ENCODE data around the gene LRTM2.
"Not testable (repeated sequence)": the region's sequence is repeated elsewhere in the genome, so short reads cannot be mapped to it uniquely, and the experiment has no call there.

The LRTM2 gene

DNA sequence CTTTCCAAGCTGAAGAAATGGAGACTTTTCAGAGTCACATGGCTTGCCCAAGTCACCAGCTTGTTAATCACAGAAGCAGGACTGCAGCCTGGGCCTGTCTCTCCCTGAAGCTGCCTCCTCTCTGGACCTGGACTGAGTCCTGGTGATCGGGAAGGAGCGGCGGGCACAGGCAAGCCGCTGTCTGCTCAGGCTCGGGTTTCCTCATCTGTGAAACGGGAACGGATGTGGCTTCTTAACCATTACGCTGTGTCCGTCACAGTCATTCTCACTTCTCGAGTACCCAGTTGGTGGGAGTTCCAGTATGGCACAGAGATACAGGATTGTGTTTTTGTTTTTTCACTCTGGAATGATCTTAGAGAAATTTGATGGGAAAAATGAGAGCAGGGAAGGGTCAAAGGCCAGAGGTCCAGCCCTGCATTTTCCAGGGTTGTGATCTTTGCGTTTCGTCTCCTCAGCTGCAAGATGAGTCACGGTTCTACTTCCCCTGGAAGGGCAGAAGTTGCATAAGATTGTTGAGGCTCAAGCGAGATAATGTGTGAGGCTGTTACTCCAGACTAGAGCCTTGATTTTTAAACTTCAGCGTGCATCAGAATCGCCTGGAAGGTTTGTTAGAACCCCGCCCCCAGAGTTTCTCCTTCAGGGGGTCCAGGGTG is 7.6 kb upstream of the LRTM2 start:
- peak; percentile 86 to 96 for DNase-seq

DNA sequence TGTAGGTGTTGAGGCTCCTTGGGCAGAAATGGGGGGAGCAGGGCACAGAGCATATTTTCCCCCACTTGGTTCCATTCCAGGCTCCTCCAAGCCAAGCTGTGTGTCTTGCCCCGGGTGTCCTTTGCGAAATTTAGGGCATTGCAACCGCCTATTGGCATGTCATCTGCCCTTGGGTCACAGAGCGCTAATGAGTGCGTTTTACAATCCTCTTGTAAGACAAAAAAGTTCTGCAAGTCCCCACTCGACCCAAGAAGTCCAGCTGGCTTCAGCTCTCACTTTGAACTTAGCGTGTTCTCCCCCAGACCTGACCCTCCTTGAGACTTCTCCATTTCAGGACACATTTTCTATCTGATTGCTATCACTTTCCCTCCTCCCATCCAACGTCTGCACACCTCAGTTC is 6.1 kb upstream of the LRTM2 start:
- no peak for DNase-seq

DNA sequence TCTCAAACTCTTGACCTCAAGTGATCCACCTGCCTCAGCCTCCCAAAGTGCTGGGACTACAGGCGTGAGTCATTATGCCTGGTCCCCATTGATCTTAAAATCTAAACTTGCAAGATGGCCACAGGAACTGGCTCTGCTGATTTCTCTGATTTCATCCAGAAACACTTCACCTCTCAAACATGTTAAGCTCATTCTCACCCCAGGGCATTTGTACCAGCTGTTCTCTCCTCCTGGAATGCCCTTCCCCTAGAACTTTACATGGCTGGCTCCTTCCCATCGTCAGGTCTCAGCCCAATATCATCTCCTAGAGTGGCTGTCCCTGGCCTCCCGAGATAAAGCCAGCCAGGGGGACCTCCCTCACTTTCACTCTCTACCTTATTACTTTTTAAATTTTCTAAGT is 5.3 kb upstream of the LRTM2 start:
- no peak for DNase-seq

DNA sequence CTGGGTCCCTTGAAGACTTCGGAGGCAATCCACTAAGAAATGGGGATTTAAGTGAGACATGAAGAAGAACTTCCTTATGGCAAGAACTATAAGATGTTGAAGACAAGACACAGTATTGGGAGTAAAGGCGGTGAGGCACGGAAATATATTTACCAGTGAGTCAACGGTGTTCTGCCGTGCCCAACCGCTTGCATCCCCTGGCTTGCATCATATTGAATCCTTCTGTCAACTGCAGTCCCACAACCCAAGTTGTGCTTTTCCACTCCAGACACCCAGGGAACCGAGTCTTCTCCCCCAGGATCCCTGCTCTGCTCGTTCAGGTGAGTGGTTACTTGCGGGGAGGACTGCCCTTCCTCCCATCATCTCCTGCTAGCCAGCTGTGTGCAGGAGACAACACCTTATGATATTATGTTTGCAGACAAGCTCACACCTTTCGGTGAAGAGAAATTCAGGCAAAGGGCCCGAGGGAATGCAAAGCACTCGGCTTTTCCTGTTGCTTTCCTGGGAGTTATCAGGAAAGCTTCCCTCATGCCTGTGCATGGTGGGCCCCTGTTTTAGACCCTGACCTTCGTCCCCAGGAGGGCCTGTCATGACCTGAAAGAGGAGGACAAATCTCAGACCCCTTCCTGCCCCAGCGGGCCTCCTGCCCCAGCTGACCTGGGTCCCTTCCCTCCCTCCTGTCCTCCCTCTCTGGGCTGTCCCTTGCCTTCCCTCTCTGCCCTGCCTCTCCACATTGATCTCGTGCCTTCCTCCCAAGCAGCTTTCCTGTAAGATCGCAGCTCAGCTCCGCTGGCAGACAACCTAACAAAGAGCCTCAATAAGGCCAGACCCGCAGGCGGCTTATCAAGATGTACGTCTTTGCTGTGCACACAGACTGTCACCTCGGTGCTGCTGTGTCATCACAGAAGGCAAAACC is 4.3 kb upstream of the LRTM2 start:
- DNase-seq: no peak

DNA sequence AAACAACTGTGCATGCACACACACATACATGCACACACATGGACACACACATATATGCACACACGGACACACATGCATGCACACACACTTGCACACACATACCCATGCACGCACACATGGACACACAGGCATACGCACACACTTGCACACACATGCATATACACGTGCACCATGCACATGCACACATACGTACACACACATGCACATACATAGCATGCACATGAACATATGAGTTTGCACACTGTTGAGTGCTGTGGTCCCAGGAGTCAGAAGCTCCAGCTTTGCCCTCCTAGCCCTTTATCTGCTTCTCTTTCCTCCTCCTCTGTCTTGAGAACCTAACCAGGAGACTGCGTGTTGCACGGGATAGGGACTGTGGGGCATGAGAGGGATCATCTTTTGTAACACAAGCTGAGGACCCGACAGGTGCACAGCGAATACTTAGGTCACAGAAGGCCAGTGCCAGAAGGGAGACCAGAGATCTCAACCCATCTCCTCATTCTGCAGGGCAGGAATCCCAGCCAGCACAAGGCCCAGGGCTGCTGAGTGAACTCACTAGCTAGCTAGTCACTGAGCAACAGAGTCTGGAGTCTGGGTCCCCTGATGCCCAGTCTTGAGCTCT is 3.5 kb upstream of the LRTM2 start:
- DNase-seq: no peak

DNA sequence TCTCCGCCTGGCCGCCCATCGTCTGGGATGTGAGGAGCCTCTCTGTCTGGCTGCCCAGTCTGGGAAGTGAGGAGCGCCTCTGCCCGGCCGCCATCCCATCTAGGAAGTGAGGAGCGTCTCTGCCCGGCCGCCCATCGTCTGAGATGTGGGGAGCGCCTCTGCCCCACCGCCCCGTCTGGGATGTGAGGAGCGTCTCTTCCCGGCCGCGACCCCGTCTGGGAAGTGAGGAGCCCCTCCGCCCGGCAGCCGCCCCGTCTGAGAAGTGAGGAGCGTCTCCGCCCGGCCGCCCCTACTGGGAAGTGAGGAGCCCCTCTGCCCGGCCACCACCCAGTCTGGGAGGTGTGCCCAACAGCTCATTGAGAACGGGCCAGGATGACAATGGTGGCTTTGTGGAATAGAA is 2.4 kb upstream of the LRTM2 start:
- DNase-seq: not testable (repeated sequence)

DNA sequence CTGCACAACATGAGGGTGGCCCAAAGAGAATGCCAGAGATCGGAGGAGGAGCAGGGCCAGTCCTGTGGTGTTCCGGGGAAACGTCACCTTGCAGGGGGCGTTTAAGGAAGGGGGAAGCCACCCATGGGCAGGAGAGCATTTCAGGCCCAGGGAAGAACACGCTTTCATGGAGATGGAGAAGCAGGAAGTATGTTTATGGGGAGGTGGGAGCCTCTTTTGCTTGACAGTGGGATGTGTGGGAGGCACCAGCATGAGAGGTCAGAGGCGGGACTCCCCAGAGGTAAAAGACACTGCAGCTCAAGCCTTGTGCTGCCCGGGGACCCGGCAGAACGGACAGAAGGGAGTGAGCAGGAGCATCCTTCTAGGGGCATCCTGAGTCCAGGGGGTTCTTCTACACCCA is 1.3 kb upstream of the LRTM2 start:
- no peak for DNase-seq

DNA sequence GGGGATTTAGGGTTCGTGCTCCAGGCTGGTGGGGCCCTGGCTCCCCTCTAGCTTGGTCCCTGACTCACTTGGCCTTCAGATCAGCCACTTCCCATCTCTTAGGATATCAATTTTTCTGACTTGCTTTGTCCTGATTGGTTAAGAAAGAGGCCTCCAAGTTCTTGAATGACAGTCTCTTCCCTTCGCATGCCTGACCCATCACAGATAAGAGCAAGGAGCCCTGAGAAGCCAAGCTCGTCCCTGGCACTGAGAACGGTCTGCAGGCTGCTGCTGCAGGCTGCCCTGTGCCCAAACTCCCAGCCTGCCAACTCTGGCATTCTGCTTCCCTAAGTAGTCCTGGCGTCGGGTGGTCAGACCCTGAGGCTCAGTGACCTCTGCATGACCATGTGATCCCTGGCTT is 794 bp upstream of the LRTM2 start:
- no peak for DNase-seq

DNA sequence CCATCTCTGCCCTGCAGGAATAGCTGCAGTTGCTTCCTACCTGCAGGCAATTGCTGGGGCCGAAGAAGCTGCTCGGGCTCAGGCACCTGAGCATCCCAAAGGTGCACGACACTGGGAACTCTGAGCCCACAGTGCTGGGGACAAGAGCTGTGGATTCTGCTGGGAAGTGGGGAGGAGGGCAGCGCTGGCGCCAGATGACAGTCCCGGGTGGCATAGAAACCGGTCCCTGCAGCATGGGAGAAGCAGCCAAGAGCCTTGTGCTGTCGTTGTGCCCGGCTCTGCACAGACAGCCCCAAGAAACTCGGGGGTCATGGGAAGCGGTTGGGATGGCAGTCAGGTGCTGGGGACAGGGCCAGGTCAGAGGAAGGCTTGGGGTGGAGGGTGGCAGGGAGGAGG is 529 bp downstream of the LRTM2 start:
- no peak for DNase-seq

DNA sequence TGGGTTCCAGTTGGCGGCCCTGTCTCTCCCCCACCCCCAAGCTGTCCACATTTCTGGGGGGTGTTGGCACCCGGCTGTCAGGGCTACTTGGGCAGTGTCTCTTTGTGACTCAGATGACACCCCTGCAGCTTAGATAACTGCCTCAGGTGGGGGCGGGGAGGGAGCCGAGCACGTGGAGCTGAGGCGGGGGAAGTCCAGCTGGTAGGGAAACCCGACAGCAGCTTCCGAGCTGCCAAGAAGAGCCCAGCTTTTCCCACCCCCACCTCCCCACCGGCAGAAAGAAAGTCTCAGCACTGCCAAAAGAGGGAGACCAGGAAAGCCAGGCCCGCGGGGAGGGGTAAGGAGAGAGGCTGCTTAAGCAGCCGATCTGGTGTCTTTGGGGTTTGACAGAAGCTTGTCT is 1.4 kb downstream of the LRTM2 start:
- no peak for DNase-seq

DNA sequence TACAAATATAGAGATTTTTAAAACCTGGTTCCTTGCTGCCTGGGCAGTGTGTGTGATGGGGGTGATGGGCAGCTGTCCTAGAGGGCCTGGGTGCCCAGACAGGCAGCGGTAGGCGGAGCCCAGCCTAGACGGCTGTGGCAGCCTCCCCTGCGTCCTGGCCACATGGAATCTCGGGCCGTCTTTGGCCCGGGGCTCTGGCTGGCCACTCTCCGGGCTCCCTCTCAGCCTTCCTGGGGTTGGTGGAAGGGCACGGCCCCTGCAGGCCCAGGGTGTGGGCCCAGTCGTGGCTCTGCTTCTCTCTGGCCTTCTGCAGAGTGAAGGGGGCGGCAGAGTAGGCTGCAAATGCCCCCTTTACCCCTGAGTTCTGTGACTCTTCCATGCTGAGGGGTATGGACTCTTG is 2.3 kb downstream of the LRTM2 start:
- no peak for DNase-seq

DNA sequence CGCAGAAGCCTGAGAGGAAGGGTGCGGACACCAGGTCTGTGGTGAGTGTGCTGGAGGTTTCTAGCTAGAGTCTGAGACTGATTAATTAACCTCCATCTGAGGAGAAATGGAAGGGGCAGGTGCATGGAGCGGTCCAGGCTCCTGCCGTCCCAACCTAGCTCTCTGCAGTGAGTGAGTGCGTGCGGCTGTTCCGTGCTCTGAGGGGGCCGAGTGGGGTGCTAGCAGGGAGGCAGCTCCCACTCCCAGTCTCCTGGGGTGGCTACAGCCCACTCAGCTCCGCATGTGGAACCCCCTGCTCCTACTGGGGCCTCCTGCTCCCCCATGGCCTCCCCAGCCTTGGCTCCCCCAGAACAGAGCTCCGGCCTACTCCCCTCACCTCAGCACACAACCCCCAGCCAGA is 2.9 kb downstream of the LRTM2 start:
- no peak for DNase-seq

DNA sequence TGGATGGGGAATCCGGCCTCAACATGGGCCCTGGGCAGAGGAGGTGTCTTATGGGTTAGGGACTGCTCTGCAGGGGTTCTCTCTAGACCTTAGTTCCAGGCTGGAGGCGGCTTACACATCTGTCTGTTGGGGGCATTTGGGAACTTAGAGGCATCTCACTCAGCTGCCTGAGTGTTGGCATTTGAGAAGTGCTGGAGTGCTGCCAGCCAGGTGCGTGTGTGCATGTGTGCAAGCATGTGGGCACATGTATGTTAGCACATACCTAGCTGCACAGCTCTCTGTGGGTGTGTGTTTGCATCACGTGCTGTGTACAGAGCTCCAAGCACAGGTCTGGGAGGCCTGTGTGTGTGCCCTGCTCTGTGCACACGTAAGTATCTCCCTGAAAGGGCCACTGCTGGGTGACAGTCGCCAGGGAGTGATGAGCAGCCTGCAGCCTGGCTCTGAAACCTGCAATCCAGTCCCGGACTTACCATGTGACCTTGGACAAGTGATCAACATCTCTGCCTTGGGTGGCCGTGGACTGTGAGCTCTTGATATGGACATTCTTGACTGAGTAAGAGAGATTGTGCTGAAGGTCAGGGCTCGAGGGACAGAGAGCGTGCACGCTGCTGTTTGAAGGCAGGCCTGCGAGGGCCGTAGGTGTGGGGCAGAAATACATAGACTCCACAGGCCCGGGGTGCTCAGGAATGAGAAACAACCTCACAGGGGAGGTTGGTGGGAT is 5.2 kb downstream of the LRTM2 start:
- no peak for DNase-seq

DNA sequence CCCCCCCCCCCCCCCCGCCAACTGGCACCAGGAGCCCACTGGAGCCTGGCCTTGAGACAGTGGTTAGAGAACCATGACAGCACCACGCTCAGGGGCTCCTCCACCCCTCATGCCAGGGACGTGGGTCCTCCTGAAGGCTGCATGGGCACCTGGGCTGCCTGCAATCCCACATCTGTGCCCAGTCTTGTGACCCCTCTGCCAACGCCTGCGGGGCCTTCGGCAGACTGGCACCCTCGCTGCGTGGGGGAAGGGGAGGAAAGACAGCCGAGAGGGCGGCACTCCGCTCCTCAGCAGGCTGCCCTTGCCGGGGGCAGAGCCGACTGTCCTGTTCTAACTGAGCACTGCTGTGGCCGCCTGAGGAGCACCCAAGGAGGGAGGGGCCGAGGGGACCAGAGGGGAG is 6.0 kb downstream of the LRTM2 start:
- no peak for DNase-seq

DNA sequence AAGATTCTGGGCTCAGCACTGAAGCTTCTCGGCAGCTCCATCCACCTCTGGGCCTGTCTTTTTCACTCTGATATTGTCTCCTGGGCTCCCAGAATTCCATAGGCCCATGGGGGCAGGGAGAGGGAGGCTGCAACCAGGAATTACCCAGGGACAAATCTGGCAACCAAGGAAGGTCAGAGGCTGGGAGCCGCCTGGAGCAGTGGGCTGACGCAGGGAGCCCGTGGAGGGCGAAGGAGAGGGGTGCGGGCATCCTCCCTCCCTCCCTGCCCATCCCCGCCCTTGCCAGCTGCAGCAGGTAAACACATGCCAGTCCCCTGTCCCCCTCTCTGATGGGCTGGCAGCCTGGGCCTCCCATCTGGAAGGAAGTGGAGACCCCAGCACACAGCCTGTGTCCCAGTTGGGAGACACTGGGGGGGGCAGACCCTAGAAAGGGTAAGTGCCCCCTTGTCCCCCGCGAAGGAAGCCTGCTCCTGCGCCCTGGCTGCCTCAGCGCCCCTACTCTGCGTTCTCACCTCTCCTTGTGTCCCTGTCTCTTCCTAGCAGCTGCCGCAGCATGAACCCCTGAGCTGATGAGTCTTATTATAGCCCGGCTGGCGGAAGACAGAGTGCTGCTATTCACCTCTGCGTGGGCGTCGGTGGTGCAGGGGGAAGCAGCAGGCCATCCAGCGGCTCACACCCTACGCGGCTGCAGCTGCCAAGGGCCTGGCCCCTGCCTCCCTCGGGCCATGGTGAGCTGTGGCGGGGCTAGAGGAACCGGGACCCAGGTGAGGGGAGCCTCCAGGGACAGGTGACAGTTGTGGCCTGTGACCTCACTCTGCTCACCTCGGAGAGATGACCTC is 6.7 kb downstream of the LRTM2 start:
- no peak for DNase-seq

DNA sequence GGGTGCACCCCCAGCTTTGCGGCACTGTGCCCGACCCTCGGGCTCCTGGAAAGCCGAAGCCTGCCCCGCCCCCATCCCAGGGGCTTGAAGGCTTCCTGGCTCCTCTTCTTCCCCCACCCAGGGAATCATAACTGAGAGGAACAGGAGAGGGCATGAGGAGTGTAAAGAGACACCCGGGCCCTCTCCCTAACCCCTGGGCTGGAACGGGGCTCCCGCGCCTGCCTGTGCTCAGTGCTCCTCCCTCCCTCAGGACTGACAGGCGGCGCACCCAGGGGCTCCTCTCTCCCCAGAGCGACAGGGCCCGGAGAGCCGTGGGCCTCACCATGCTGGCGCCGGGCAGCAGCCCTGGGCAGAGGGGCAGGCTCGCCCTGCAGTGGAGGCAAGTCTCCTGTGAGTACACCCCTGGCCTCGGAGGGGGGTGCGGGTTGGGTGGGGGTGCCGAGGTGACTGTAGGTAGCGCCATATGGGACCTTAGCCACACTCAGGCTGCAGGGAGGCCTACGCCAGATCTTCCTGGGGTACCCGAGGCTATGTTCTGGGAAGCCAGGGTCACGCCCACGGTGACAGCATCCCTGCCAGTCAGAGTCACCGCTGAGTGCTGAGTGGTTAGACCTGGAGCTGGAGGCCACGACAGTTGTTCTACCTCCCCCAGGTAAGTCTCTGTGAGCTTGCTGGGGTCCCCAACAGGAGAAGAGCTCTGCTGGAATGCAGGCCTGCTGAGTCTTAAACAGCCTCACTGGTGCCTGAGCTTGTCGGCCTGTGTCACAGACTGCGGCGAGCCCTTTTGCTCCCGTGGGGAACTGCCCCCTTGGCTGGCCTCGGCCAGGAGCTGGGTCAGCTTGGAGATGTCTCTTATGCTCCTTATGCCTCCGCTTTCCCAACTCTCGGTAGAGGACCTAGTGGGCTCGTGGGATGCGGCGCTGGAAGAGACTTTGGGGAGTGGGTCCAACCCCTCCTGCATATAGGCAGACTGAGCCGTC is 7.8 kb downstream of the LRTM2 start:
- DNase-seq: no peak

DNA sequence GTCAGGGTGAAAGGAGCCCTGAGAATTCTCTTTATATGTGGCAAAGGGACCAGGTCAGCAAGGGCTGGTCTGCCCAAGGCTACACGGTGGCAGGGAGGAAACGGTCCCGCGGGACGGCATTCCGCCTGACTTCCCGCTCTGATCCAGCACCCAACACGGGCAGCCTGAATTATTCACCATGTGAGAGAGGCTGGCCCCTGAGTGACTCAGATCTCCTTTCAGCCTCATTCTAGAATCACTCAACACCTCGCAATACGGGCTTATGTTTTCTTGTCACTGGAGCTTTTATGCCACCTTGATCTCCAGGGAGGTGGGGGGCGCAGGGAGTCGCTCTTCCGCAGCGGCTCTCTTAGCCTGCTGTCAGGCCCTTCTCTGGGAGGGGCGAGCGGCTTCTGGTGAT is 8.5 kb downstream of the LRTM2 start:
- no peak for DNase-seq

DNA sequence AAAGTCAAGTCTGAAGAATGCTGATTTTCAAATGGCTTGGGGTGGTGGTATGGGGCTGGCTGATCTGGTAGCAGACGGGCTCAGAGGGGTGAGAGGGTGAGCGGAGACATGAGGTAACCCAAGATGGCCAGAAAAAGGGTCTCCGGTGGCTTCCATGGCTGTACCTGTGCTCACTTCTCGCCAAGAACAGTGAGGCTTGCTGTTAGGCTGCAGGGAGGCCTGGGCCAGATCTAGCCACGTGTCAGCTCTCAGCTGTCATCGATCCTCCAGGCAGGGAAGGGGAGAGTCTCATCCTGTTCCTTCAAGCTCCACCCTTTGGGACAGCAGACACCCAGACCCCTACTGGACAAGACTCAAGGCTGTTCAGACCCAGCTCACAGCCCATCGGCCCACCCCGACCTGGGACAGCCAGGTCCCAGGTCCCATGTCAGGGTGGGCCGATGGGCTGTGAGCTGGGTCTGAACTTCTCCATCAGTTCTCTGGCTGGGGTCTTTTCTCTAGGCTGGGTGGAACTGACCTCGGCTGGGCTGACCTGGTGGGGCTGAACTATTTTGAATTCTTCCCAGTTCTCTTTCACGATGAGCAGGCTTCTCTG is 9.0 kb downstream of the LRTM2 start:
- no peak for DNase-seq

DNA sequence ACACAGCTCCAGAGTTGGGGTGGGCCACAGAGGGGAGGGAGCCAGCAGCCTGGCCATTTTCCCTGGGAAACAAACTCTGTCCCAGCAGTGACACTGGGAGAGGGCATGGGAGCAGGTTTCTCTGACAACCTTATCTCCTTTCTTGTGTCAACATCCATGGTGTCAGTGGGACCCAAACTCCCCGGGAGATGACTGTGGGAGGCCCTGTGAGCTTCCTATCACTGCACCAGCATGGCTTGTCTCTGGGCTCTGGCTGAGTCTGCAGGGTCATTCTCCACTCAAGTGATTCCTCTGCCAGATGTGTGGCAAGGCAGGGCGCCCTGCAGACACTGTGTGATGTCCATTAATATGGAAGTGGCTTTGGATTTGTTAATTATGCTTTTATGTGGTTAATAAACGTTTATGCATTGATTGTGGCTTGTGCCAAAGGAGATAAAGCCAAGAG is 10.1 kb downstream of the LRTM2 start:
- no peak for DNase-seq
